Measurements from ENCODE around the gene ARHGEF28.

The ARHGEF28 gene

DNA sequence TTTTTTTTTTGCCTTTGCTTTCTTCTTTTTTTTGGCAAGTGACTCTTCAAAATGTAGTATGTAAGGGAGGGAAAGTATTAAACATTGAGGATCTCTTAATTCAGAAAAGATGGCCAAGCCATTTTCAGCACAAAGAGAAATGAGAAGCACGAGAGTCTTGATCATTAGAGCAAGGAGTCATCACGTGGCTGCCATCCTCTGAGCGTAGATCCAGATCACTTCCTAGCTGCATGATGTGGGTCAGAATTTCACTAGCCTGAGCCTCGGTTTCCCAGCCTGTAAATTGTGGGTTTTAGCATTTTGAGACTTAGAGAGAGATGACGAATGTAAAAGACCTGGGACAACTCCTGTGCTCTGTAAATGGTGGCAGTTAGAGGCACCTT lies 312.9 kb downstream of the ARHGEF28 start:
- DNase-seq (ENCODE audit: low spot score), result no peak

DNA sequence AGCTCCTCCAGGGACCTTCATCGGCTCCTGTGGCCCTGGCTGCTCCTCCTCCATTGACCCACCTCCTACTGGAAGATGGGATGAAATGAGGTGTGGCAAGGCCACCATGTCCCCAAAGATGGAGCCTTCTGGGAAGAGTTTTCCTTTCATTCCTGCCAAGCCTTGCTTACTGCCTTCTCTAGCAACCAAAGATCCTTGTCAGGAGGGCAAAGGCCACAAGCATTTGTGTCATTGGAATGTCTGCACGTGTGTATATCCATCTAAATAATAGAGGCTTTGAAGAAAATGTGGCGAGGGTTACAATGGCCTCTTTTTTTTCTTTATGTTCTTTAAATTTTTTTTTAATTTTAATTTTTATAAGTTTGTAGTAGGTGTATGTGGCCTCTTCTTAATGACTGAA lies 313.6 kb downstream of the ARHGEF28 start:
- DNase-seq (ENCODE audit: low spot score), result no peak

DNA sequence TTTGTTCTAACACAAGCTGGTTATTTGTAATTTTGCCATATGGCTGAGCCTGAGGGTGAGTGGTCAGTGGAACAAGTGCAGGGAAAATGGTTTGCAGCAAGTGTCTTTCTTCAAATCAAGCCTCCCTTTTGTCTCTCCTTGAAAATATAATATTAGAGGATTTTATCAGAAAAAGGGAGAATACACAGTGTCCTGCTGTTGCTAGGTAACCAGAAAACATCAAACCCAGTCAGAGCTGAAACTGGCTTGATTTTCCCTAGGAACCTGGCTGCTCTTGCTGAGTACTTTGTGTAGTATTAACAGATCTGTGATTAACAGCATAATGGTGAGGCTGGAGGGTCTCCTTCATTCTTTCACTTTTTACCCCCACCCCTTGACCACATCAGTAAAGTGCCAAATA lies 314.0 kb downstream of the ARHGEF28 start:
- no peak for DNase-seq (ENCODE audit: low spot score)

DNA sequence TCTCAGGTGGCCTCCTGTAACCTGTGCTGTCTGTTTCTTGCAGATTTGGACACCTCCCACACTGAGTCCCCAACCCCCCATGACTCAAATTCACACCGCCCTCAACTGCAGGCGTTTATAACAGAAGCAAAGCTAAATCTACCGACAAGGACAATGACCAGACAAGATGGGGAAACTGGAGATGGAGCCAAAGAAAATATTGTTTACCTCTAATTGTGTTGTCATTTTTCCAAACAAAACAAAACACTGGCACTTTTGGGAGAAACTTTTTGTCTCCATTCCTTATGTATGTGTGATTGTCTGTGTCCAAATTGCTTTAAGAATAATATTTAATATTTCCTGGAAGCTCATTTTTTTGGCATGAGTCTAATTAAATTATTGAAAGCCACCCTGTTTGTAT lies 314.8 kb downstream of the ARHGEF28 start:
- no peak for DNase-seq (ENCODE audit: low spot score)

DNA sequence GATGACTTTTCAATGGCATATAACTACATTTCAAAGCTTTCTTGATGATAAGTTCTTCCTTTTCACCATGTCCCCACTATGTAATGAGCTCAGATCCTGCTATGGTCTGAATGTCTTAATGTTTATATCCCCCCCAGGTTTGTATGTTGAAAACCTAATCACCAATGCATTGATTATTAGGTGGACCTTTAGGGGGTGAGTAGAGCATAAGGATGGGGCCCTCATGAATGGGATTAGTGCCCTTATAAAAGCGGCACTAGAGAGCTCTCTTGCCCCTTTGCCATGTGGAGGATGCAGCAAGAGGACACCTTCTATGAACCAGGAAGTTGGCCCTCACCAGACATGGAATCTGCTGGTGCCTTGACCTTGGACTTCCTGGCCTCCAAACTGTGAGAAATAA lies 316.8 kb downstream of the ARHGEF28 start:
- no peak for DNase-seq (ENCODE audit: low spot score)

DNA sequence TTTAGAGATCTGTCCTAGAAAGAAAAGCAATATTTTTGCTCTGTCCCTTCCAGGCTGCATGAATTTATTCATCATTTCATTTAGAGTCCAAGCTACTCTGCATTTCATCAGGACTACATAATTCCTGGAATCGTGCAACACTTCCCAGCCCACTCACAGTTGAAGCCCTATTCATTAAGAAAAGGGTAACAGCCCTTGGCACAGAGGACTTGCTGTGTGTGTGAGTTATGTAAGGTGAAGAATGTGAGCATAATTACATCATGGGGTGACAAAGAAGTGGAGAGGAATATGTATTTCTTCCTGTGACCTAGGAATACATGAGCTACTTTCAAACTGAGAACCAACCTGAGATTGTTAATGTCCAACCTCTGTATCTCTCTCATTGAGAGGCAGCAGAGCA lies 317.4 kb downstream of the ARHGEF28 start:
- no peak for DNase-seq (ENCODE audit: low spot score)

DNA sequence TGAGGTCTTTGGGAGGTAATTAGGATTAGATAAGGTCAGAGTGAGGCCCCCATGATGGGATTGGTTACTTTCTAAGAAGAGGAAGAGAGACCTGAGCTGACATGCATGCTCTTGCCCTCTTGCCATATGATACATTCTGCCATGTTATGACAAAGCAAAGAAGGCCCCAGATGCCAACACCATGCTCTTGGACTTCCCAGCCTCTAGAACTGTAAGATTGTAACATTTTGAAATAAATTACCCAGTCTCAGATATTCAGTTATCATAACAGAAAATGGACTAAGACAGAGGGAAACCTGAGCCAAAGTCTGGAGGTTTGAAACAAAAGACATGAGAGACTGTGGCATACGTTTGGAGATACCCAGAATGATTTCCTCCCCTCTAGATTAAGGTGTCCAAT lies 318.6 kb downstream of the ARHGEF28 start:
- no peak for DNase-seq (ENCODE audit: low spot score)

DNA sequence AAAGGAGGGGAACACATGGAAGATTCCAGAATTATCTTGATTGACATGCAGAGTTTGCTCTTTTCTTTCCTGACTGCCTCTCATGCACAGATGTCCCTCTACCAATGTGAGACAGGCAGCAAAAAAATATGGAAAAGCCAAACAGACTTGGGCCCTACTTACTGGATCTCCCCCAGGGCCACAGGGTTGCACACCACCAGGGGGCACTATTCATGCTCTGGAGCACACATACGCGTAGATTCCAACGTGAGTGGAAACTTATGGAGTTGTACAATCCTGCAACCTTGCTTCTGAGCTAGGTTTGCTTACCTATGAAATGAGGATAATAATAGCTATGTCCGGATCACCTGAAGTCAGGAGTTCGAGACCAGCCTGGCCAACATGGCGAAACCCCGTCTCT lies 319.5 kb downstream of the ARHGEF28 start:
- DNase-seq (ENCODE audit: low spot score), result no peak

DNA sequence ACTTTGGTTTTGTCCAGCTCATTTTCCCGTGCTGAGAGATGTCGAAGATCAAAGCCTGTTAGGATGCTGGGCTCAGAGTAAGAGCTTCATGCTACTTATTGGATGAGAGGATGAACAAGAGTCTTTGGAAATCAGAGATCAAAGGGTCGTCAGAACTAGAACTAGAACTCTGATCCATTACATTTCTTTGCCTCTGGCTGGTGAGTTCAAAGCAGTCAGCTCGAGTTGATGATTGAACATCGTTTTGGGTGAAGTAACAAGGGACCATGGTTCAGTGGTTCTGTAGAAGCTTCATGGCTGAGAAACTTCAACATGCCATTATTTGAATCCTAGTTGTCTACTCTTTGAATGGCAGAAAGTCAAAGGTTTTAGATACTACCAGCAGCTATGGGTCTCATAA lies 320.3 kb downstream of the ARHGEF28 start:
- no peak for DNase-seq (ENCODE audit: low spot score)

DNA sequence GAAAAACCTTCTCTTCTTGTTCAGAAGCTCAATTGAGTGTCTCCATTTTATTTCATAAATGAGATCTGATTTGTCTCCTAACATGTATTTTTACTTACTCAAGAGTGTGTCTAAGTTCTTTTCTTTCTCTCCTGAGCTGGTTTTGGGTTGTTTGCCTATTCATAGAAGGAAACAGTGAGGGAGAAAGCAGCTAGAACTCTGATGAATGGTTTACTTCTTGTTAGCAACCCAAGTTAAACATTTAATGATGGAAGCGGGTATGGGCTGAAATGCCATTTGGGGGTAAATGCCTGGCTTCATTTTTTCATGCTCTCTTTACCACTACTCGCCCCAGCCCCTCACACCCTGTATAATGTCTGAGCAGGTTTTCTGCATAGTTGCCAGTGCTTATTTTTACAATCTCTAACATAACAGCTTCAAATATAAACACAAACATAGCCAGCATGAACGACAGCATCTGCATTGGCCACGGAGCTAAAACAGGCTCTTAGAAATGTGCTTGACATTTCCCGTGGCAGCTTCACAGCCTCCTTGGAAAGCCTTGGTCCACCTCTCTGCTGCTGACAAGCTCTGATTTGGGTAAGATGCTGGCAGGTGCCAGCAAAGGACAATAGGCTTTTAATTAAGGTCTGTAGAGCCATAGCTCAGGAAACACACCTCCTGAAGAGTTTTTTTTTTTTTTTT lies 321.1 kb downstream of the ARHGEF28 start:
- no peak for DNase-seq (ENCODE audit: low spot score)

DNA sequence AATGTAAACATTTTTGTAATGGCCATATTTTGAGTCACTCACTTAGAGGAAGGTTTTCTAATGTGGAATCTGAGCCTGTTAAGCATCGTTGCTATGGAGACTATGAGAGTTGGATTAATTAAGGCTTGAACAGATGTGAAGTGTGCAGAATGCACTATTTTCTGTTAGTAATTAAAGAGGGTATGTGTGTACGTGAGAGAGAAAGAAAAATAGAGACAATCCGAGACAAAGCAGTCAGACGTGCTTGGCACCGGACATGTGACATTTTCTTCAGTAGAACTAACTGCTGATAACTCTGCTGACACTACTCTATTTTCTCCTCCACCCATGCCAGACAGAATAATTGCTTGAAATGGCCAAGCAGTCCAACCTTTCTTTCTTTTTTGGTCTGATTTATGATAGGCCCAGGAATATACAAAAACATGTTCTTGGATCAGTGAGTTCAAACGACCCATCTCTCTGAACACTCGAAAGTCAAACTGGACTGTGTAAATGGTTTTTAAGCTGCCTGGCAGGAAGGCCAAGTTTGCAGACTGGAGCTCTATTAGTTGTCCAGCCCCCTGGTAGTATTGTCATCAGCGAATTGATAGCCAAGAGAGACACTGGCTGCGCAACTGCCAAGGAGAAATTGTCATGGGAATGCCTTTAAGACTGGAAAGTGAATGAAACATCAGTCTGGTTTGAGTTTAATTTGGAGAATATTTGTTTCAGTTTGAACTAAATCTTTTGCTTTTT lies 322.1 kb downstream of the ARHGEF28 start:
- no peak for DNase-seq (ENCODE audit: low spot score)

DNA sequence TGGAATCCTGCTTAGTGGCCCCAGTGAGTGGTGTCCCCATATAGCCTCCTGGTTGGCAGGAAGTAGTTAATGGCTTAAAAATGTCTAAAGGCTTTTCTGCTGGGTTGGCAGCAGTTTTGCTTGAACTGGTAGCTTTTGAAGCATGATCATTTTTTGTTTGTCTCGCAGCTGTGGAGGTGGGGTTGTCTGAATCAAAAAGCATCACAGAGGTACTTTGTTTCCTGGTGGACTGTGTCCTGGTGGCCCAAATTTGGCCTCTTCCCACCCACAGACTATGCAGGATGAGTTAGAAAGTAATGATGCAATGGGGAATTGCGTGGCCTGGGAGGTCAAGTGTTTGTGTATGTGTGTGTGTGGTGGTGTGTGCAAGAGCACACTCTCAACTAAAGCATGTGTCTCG lies 322.7 kb downstream of the ARHGEF28 start:
- no peak for DNase-seq (ENCODE audit: low spot score)

DNA sequence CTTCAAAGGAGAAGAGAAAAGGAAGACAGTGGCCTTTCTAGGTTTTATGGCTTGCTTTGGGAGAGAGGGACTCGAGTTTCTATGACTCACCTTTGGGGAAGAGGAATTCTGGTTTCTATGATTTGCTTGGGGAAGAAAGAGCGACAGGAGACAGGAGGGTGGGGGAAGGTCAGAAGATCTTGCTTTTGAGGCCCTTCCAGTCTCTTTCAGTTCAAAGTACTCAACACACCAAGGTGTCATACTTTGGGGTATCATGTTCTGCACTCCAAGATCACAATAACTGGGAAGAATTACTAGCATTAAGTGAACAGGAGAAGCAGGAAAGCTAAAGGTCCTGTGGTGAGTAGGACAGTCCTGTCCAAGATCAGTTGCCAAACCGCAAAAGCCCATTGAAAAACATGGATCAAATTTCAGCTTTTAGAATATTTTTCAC lies 324.5 kb downstream of the ARHGEF28 start:
- DNase-seq (ENCODE audit: low spot score), result no peak

DNA sequence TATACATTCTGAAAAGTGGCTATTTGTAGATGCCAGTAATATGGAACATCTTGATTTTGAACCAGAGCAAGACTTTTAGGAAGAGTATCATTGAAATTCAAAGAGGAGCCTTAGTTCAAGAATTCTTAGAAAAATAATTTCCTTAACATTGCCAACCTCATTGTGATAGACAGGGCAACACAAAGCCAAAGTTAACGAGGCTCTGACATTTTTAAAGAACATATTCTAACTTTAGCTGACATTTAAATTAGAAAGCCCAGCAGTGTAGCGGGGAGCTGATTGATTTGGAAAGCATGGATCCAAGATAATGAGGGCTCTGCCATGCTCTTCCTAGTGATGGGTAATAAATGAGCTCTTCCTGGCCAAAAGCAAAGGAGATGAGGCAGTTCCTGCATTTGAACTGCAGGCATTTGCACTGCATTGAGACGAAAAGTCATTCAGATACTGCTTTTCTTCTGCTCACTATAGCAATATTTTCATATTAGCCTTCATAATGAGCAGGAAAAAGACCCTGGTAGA lies 325.0 kb downstream of the ARHGEF28 start:
- DNase-seq (ENCODE audit: low spot score), result no peak

DNA sequence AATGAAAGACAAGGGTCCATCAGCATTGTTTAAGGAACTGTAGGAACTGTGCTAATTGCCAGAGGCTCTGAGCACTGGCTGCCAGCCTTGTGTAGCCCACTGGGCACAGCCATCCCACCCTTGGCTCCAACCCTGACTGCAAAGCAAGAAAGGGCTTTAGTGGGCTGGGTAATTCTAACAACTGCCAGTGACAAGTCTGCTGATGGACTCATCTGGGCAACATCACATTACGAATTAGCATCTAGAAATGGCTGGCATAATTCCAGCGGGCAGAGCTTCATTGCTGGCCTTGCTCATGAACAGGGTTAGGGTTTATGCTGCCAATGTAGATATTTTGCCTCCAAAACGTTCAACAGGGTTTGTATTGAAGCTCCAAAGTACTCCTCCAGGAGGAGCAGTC lies 326.9 kb downstream of the ARHGEF28 start:
- DNase-seq (ENCODE audit: low spot score), result no peak

DNA sequence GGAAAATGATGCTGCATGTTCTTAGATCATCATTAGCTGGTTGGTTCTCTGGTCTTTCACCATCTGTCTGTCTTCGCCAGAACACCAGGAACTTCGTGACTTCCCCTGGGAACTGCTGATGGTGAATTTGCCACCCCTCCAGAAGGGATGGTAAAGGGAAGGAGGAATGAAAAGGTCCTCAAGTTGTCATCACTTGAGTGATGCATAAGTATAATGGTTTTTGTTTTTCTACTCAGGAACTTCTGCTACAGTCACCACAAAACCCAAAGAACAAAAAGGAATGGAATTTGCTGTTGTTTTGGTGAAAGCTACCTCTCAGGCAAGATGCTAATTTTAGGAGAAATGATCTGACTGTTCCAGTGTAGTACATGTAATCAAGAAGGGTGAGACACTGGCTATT lies 328.4 kb downstream of the ARHGEF28 start:
- no peak for DNase-seq (ENCODE audit: low spot score)

DNA sequence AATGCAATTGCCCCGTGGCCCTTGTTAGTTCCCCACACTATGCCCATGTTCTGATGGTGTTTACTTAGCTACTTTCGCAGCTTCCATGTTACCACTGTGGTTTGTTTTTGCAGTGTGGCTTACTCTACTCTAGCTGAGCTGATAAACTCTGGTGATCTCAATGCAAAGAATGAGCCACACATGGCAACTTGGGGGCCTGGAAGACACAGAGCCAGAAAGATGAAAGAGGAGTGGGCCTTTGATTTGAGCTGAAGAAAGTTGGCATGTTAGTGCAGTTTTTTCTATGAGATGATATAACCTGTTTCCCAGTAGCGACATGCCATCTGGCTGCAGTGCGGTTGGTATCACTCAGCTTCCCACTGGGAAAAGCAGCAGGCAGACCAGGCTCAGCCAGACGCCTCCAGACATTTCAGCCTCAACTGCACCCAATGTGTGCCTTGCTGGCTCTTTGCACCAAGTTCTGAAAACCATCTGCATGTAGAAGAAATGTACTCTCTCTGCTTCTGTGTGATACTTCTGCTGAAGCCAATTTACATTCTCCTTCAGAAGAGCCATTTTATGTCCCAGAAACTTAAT lies 329.4 kb downstream of the ARHGEF28 start:
- no peak for DNase-seq (ENCODE audit: low spot score)

DNA sequence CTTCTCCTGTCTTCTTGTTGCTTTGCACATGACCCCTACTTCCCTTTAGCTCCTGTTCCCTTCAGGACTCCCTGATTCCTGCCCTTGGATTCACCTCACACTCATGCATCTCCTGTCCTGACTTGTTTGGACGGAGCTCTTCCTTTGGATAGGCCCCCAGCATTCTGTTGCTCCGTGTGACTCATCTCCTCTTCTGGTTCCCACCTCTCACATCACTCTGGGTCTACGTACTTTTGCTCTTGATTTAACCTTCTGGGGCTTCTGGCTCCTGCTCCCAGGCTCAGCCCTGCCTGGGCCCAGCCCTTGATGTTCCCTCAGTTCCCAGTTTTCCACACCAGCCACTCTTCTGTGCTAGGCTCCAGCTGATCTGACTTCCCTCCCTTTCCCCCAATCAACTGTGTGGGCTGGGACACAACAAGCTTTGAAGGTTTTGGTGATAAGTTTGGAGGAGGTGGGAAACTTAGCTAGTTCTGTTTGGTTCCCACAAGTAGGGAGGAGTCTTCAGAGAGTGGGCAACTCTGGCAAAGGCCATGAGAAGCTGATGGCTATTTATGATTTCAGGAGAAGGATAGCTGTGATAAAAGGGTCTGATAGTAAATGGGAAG lies 331.5 kb downstream of the ARHGEF28 start:
- DNase-seq (ENCODE audit: low spot score), result no peak

DNA sequence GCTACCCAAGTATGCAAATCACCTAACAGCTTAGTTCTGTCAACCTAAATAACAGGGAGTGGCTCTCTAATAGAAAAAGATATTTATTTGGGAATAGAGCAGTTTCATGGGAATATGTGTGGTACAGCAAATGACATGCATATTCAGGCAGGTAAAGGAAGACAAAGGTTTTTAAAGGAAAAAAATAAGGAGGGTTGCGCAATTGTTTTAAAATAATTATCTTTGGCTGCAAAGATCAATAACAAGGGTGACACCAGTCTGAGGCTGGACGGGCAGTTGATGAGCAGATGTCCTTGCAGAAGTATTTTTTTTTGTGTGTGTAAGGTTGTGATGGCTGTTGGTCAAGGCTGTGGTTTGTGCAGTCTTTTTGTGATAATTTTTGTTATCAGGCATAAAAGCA lies 332.0 kb downstream of the ARHGEF28 start:
- no peak for DNase-seq (ENCODE audit: low spot score)

DNA sequence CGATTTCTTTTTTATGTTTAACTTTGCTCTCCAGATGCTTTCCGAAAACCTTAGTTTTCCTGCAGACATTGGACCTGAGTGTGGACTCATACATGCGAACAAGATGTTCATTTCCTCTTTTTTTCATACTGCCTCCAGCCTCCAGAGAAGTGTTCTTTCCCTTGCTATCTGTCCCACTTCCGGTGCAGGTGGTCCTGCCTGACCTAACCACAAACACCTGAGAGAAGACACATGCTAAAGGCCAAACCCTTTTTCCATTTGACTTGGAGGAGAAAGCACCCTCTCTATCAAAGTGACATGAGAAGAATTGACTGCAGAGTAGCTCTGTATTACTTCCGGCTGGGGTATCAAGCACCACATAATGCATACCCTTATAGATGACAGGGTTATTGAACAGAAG lies 334.0 kb downstream of the ARHGEF28 start:
- no peak for DNase-seq (ENCODE audit: low spot score)

DNA sequence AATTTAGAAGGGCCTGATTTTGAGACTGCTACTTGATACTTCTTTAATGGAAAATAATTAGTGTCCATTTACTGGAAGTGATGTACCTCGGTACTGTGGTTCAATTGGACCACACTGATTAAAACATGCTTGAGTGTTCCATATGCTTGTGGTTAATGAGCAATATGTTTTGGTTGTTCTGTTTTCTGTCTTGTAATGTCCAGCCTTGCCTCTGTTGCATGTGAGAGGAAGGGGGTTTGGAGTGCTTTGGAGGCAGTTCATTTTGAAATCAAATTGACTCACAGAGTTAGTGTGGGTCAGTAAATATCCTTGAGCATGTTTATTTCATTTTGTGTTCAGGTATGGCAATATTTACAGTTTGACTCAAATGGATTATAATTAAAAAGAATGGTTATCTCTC lies 334.4 kb downstream of the ARHGEF28 start:
- no peak for DNase-seq (ENCODE audit: low spot score)

DNA sequence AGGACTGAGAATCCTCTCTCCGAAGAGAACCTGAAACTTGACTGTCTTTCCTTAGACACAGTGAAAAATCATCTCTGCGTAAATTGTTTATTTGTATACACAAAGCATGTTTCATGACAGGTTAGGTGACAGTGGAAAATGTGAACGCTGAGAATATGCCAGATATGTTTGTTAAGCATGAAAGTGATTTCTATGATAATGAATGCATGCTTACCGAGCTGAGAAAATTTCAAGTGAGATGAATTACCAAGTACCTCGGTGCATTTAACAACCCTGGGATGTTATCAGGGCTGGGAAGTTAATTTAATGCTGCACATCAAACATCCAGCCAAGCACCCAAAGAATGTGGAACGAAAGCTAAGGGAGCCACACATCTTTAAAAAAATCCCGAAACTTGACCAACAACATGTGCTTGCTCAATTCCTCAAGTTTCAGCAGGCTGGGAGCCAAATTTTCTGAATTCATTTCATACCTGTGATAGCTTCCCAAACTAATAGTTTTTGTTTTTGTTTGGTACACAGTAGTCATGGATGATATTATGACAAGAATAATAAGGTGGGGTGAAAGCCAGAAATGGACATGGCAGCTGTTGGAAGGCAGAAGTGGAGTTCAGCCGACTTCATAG lies 336.9 kb downstream of the ARHGEF28 start:
- no peak for DNase-seq (ENCODE audit: low spot score)
